ENCODE results near the gene PPFIBP2.

- no peak for TF ChIP-seq CTCF (IDR thresholded peaks at IDR 0.05 in 8 of 11, conservative IDR thresholded peaks at IDR 0.05 in 3 of 11)
- no peak for TF ChIP-seq POLR2A (IDR thresholded peaks at IDR 0.05)
- no peak for TF ChIP-seq POLR2AphosphoS5 (IDR thresholded peaks at IDR 0.05)
Observed at GRCh38 chr11:7606496-7606895, 92.7 kb downstream of the PPFIBP2 start.
